HCT116 (cell line): Measurements from ENCODE around the gene CBL.

Source experiments
- EZH2 ChIP-seq: fragments of 200-600 bp; sonication (generic); IDR thresholded peaks from 2 replicates; pipeline ENCODE4 v1.6.1; 2017; ENCODE audit warnings: antibody characterized with exemption, mixed run types
- EZH2phosphoT487 ChIP-seq: fragments of 200-600 bp; IDR thresholded peaks from 2 replicates; pipeline ENCODE4 v1.6.1; 2018; ENCODE audit warnings: antibody characterized with exemption, borderline replicate concordance
- JUND ChIP-seq: IDR thresholded peaks from 2 replicates; pipeline ENCODE4 v1.6.1; 2012
- POLR2A ChIP-seq: IDR thresholded peaks from 2 replicates; pipeline ENCODE4 v1.7.0; 2011; ENCODE audit warnings: borderline replicate concordance; ENCODE audit not compliant: insufficient read depth, insufficient read length; ENCODE audit errors: extremely low read depth
- SIN3A ChIP-seq: IDR thresholded peaks from 2 replicates; pipeline ENCODE4 v1.6.1; 2012; ENCODE audit warnings: low read depth
- TCF7L2 ChIP-seq: IDR thresholded peaks from 2 replicates; pipeline ENCODE4 v1.7.0; 2011; ENCODE audit warnings: borderline replicate concordance, inconsistent platforms; ENCODE audit not compliant: insufficient read depth, insufficient read length; ENCODE audit errors: extremely low read depth
- YY1 ChIP-seq: IDR thresholded peaks from 2 replicates; pipeline ENCODE4 v1.6.1; 2011; ENCODE audit warnings: low read length, low read depth, moderate library complexity, mild to moderate bottlenecking; ENCODE audit not compliant: insufficient replicate concordance; ENCODE audit errors: extremely low read depth
- ZFX ChIP-seq: fragments of 450-650 bp; IDR thresholded peaks from 2 replicates; pipeline ENCODE4 v1.6.1; 2017
- TF ChIP-seq, protein P1 (sequence below): IDR thresholded peaks from 2 replicates; pipeline ENCODE4 v1.6.1; 2012; ENCODE audit warnings: low read depth
- TF ChIP-seq, protein P2 (sequence below), 3 experiments: fragments of 200-600 bp in 1 of 3; sonication (generic) in 1 of 3; IDR thresholded peaks in 2 of 3; conservative IDR thresholded peaks in 1 of 3; 2 replicates each; pipeline ENCODE4 v1.5.1; 2012 to 2017; ENCODE audit warnings: low read depth in 2 of 3, low read length in 2 of 3, antibody characterized with exemption in 1 of 3, borderline replicate concordance in 1 of 3, control low read depth in 1 of 3, mild to moderate bottlenecking in 1 of 3, mixed read lengths in 1 of 3, mixed run types in 1 of 3, moderate library complexity in 1 of 3; ENCODE audit not compliant: insufficient read depth in 1 of 3
- TF ChIP-seq, protein P3 (sequence below): IDR thresholded peaks from 2 replicates; pipeline ENCODE4 v1.6.1; 2012
- TF ChIP-seq, protein P4 (sequence below): IDR thresholded peaks from 2 replicates; pipeline ENCODE4 v1.6.1; 2012

DNA sequence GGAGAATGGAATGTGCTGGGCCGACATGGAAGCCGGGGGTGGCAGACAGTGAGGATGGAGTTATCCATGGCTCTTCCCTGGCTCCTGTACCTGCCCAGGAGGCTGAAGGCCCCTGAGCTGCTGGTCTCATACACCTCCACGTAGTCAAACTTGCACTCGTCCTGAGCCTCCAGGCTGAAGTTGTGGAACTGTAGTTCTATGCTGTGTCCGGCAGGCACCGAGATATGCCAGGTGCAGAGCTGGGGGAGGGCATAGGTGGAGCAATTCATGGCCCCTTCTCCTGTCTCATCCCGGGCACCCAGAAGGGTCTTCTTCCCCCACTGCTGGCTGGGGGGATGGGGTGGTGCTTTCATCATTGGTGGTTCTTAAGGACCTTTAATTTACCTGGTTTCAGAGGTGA is 137.6 kb downstream of the CBL start:
- TF ChIP-seq, protein P1, sequence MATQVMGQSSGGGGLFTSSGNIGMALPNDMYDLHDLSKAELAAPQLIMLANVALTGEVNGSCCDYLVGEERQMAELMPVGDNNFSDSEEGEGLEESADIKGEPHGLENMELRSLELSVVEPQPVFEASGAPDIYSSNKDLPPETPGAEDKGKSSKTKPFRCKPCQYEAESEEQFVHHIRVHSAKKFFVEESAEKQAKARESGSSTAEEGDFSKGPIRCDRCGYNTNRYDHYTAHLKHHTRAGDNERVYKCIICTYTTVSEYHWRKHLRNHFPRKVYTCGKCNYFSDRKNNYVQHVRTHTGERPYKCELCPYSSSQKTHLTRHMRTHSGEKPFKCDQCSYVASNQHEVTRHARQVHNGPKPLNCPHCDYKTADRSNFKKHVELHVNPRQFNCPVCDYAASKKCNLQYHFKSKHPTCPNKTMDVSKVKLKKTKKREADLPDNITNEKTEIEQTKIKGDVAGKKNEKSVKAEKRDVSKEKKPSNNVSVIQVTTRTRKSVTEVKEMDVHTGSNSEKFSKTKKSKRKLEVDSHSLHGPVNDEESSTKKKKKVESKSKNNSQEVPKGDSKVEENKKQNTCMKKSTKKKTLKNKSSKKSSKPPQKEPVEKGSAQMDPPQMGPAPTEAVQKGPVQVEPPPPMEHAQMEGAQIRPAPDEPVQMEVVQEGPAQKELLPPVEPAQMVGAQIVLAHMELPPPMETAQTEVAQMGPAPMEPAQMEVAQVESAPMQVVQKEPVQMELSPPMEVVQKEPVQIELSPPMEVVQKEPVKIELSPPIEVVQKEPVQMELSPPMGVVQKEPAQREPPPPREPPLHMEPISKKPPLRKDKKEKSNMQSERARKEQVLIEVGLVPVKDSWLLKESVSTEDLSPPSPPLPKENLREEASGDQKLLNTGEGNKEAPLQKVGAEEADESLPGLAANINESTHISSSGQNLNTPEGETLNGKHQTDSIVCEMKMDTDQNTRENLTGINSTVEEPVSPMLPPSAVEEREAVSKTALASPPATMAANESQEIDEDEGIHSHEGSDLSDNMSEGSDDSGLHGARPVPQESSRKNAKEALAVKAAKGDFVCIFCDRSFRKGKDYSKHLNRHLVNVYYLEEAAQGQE = no peak
- TF ChIP-seq EZH2 (no peak), TCF7L2 (no peak), POLR2A (no peak), ZFX (no peak), SIN3A (no peak), JUND (no peak), EZH2phosphoT487 (no peak), YY1 (no peak)
- TF ChIP-seq, protein P2, sequence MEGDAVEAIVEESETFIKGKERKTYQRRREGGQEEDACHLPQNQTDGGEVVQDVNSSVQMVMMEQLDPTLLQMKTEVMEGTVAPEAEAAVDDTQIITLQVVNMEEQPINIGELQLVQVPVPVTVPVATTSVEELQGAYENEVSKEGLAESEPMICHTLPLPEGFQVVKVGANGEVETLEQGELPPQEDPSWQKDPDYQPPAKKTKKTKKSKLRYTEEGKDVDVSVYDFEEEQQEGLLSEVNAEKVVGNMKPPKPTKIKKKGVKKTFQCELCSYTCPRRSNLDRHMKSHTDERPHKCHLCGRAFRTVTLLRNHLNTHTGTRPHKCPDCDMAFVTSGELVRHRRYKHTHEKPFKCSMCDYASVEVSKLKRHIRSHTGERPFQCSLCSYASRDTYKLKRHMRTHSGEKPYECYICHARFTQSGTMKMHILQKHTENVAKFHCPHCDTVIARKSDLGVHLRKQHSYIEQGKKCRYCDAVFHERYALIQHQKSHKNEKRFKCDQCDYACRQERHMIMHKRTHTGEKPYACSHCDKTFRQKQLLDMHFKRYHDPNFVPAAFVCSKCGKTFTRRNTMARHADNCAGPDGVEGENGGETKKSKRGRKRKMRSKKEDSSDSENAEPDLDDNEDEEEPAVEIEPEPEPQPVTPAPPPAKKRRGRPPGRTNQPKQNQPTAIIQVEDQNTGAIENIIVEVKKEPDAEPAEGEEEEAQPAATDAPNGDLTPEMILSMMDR (IDR thresholded peaks at IDR 0.05 in 2 of 3, conservative IDR thresholded peaks at IDR 0.05 in 1 of 3; ENCODE audit: borderline replicate concordance in 1 of 3, insufficient read depth in 1 of 3, low read depth in 2 of 3, low read length in 2 of 3) = no peak
- TF ChIP-seq, protein P3, sequence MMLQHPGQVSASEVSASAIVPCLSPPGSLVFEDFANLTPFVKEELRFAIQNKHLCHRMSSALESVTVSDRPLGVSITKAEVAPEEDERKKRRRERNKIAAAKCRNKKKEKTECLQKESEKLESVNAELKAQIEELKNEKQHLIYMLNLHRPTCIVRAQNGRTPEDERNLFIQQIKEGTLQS = no peak
- TF ChIP-seq, protein P4, sequence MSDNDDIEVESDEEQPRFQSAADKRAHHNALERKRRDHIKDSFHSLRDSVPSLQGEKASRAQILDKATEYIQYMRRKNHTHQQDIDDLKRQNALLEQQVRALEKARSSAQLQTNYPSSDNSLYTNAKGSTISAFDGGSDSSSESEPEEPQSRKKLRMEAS = no peak
